Measurements from ENCODE around the gene SUN3.

DNA sequence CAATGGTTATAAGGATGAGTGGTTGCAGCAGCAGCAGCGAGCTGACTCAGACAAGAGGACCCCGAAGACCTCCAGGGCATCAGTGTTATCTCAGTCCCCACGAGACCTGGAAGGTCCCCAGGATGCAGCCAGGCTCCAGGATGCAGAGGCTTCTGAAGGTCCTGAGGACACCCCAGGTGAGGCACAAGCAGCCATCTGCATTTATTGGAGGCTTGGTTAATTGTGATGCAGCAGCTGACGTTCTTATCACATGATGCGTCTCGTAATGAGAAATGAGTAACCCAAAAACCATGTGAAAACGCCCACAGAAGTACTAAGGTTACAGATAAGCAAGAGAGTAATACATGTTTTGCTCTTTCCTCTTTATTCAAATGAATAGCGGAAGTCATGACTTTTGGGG lies 23.8 kb upstream of the SUN3 start:
- TF ChIP-seq, protein P1, sequence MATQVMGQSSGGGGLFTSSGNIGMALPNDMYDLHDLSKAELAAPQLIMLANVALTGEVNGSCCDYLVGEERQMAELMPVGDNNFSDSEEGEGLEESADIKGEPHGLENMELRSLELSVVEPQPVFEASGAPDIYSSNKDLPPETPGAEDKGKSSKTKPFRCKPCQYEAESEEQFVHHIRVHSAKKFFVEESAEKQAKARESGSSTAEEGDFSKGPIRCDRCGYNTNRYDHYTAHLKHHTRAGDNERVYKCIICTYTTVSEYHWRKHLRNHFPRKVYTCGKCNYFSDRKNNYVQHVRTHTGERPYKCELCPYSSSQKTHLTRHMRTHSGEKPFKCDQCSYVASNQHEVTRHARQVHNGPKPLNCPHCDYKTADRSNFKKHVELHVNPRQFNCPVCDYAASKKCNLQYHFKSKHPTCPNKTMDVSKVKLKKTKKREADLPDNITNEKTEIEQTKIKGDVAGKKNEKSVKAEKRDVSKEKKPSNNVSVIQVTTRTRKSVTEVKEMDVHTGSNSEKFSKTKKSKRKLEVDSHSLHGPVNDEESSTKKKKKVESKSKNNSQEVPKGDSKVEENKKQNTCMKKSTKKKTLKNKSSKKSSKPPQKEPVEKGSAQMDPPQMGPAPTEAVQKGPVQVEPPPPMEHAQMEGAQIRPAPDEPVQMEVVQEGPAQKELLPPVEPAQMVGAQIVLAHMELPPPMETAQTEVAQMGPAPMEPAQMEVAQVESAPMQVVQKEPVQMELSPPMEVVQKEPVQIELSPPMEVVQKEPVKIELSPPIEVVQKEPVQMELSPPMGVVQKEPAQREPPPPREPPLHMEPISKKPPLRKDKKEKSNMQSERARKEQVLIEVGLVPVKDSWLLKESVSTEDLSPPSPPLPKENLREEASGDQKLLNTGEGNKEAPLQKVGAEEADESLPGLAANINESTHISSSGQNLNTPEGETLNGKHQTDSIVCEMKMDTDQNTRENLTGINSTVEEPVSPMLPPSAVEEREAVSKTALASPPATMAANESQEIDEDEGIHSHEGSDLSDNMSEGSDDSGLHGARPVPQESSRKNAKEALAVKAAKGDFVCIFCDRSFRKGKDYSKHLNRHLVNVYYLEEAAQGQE (IDR thresholded peaks at IDR 0.05; ENCODE audit: low read depth, low read length): no peak
- TF ChIP-seq, protein P2, sequence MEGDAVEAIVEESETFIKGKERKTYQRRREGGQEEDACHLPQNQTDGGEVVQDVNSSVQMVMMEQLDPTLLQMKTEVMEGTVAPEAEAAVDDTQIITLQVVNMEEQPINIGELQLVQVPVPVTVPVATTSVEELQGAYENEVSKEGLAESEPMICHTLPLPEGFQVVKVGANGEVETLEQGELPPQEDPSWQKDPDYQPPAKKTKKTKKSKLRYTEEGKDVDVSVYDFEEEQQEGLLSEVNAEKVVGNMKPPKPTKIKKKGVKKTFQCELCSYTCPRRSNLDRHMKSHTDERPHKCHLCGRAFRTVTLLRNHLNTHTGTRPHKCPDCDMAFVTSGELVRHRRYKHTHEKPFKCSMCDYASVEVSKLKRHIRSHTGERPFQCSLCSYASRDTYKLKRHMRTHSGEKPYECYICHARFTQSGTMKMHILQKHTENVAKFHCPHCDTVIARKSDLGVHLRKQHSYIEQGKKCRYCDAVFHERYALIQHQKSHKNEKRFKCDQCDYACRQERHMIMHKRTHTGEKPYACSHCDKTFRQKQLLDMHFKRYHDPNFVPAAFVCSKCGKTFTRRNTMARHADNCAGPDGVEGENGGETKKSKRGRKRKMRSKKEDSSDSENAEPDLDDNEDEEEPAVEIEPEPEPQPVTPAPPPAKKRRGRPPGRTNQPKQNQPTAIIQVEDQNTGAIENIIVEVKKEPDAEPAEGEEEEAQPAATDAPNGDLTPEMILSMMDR (IDR thresholded peaks at IDR 0.05): no peak
- TF ChIP-seq, protein P3, sequence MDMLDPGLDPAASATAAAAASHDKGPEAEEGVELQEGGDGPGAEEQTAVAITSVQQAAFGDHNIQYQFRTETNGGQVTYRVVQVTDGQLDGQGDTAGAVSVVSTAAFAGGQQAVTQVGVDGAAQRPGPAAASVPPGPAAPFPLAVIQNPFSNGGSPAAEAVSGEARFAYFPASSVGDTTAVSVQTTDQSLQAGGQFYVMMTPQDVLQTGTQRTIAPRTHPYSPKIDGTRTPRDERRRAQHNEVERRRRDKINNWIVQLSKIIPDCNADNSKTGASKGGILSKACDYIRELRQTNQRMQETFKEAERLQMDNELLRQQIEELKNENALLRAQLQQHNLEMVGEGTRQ (IDR thresholded peaks at IDR 0.05; ENCODE audit: borderline replicate concordance, low read depth, low read length): no peak
- TF ChIP-seq SMC3 (IDR thresholded peaks at IDR 0.05; ENCODE audit: low read depth, low read length): no peak
- TF ChIP-seq, protein P4, sequence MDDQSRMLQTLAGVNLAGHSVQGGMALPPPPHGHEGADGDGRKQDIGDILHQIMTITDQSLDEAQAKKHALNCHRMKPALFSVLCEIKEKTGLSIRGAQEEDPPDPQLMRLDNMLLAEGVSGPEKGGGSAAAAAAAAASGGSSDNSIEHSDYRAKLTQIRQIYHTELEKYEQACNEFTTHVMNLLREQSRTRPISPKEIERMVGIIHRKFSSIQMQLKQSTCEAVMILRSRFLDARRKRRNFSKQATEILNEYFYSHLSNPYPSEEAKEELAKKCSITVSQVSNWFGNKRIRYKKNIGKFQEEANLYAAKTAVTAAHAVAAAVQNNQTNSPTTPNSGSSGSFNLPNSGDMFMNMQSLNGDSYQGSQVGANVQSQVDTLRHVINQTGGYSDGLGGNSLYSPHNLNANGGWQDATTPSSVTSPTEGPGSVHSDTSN (IDR thresholded peaks at IDR 0.05): no peak
- TF ChIP-seq RCOR1 (IDR thresholded peaks at IDR 0.05; ENCODE audit: low read length): no peak
- TF ChIP-seq, protein P5, sequence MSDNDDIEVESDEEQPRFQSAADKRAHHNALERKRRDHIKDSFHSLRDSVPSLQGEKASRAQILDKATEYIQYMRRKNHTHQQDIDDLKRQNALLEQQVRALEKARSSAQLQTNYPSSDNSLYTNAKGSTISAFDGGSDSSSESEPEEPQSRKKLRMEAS (IDR thresholded peaks at IDR 0.05; ENCODE audit: low read depth): no peak
